ENCODE measurements around the gene CRADD. TPM values are rescaled to one million over a fixed set of nuclear protein-coding genes. Genes with fewer than 3 reads are reported as not detected.
"Not testable (repeated sequence)": the region's sequence is repeated elsewhere in the genome, so short reads cannot be mapped to it uniquely, and the experiment has no call there.

CRADD gene
- total RNA-seq, 4 donors from 2014 or later = 27.7 to 61.0 (median 34.2) TPM

DNA sequence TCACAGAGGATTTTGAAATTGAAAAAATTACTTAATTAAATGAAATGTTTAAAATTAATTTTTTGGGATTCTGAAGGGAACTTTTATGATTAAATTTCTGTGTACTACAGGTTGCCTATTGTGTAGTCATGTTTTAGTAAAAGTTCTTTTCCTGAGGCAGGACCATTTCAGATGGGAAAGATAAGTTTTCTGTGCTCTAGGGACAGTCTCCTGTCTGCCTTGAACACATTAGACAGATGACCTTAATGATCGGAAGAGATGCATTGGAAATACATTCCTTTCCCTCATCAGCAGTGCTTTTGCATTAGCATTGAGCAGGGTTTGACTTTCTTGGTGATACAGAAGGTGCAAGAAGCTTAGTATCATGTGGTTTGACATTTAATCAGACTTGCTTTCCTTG, 28.1 kb downstream of the CRADD start:
- no peak for DNase-seq (ENCODE audit: low spot score)
- no peak for ATAC-seq (ENCODE audit: low FRiP score)
- TF ChIP-seq, protein P1, sequence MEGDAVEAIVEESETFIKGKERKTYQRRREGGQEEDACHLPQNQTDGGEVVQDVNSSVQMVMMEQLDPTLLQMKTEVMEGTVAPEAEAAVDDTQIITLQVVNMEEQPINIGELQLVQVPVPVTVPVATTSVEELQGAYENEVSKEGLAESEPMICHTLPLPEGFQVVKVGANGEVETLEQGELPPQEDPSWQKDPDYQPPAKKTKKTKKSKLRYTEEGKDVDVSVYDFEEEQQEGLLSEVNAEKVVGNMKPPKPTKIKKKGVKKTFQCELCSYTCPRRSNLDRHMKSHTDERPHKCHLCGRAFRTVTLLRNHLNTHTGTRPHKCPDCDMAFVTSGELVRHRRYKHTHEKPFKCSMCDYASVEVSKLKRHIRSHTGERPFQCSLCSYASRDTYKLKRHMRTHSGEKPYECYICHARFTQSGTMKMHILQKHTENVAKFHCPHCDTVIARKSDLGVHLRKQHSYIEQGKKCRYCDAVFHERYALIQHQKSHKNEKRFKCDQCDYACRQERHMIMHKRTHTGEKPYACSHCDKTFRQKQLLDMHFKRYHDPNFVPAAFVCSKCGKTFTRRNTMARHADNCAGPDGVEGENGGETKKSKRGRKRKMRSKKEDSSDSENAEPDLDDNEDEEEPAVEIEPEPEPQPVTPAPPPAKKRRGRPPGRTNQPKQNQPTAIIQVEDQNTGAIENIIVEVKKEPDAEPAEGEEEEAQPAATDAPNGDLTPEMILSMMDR (IDR thresholded peaks at IDR 0.05) = no peak

DNA sequence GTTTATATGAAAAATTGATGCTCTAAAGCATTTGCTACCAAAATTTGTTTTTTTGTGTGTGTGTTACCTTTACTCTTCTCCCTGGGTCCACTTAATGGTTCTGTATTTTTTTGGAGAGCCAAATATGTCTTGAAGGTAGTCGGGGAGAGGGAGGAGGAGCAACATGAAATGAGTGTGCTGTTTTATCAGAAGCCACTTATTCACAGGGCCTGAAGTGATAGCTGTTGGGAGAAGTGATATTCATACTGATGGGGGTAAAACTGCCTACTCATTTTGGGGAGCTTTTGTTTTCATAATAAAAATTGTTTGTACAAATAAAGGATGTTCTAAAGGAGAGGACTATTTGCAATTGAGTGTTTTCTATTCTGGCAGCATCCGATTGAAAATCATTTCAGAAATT, 29.2 kb downstream of the CRADD start:
- DNase-seq (ENCODE audit: low spot score) (no peak), ATAC-seq (ENCODE audit: low FRiP score) (no peak)
- TF ChIP-seq, protein P1 (IDR thresholded peaks at IDR 0.05) = no peak

DNA sequence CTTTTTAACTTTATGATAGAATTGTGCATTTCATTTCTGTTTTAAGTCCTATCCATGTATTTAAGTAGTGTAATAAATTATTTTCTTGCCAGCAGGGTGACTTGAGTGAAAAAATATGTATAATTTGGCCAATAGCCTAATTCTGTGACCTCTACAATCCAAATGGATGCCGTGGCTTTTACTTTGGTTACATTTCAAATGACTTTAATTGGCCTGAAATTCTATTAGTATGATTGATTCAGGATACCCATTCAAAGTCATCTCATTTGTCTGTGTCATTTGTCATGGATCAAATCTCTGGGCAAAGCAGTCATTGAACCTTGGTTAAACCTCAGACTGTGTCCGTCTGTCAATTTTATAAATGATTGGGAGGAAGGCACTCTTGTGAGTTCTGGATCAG, 29.6 kb downstream of the CRADD start:
- TF ChIP-seq, protein P1 (IDR thresholded peaks at IDR 0.05) = no peak
- DNase-seq (ENCODE audit: low spot score) = no peak
- no peak for ATAC-seq (ENCODE audit: low FRiP score)

DNA sequence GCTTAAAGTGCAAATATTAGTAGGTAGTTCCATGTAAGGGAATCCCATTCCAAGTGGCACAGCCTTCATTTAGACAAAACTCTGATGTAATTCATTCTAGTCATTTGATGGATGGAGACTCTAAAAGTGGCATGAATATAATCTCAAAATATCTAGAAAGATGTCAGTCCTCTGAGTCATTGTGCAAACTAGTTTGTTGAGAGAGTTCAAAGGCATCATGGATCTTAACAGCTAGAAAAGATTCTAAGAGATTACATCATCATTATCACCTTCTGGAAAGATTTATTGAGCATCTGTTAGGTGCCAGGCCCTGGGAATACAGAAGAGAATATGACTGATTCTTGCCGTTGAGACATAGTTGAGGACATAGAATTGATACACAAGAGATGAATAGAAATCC, 30.7 kb downstream of the CRADD start:
- ATAC-seq (ENCODE audit: low FRiP score) (no peak), DNase-seq (ENCODE audit: low spot score) (no peak)
- TF ChIP-seq, protein P1 (IDR thresholded peaks at IDR 0.05) = no peak

DNA sequence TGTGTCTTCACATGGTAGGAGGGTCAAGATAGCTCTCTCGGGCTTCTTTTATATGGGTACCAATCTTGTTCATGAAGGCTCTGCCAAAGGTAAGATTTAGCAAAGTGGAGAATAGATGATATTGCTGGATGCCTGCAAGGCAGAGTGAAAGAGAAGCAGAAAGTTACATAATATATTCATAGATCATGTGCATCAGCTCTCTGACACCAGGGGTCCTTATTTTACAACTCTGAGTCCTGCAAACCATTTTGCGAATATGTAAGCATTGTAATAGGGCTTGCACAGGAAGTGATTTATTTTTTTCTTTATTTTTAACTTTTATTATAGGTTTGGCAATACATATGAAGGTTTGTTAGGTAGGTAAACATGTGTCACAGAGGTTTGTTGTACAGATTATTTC, 31.8 kb downstream of the CRADD start:
- TF ChIP-seq, protein P1 (IDR thresholded peaks at IDR 0.05) = no peak
- no peak for ATAC-seq (ENCODE audit: low FRiP score)
- DNase-seq (ENCODE audit: low spot score) = no peak

DNA sequence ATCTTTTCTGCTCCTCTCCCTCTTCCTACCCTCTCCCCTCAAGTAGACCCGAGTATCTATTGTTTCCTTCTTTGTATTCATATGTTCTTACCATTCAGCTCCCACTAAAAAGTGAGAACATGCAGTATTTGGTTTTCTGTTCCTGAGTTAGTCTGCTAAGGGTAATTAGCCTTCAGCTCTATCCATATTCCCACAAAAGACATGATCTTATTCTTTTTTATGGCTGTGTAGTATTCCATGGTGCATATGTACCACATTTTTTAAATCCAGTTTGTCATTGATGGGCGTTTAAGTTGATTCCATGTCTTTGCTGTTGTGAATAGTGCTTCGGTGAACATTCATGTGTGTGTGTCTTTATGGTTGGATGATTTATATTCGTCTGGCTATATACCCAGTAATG, 32.2 kb downstream of the CRADD start:
- TF ChIP-seq, protein P1 (IDR thresholded peaks at IDR 0.05) = no peak
- no peak for ATAC-seq (ENCODE audit: low FRiP score)

DNA sequence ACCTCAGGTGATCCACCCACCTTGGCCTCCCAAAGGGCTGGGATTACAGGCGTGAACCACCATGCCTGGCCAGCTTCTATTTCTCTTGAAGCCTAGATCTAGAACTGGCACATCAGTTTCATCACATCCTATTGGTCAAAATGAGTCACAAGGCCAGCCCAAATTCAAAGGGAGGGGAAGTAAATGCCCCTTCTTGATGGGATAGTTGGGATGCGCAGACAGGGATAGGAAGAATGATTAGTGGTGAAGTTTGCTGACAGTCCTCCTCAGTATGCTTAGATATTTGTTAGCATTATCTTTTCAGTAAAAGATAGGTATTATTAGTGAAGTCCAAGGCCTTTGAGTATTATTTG, 33.4 kb downstream of the CRADD start:
- TF ChIP-seq, protein P1 (IDR thresholded peaks at IDR 0.05) = no peak
- DNase-seq (ENCODE audit: low spot score) (no peak), ATAC-seq (ENCODE audit: low FRiP score) (no peak)

More for the DNA sequence above, 32.2 kb downstream of the CRADD start:
- DNase-seq (ENCODE audit: low spot score) = no peak

DNA sequence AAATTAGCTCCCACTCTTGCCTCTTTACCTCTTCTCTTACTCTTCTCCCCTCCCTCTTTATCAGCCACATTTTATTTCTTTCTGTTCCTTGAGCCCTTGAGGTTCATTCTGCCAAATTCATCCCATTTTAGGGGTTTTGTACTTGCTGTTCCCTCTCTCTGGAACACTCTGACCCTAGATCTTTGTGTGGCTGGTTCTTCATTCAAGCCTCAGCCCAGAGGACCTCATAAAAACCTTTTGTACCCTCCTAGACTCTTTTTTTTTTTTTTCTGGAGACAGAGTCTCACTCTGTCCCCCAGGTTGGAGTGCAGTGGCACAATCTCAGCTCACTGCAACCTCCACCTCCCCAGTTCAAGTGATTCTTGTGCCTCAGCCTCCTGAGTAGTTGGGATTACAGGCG, 34.3 kb downstream of the CRADD start:
- ATAC-seq (ENCODE audit: low FRiP score); DNase-seq (ENCODE audit: low spot score): not testable (repeated sequence)
